GM20000 (cell line): Measurements from ENCODE around the gene CETP.

Source experiments
- DNase-seq: peaks from one replicate; pipeline ENCODE4 v3.0.0; 2012; ENCODE audit warnings: low spot score
- CTCF ChIP-seq: IDR thresholded peaks from 2 replicates; pipeline ENCODE4 v1.5.1; 2012; ENCODE audit warnings: mild to moderate bottlenecking, control low read depth; ENCODE audit errors: extremely low read depth, missing control alignments

The CETP gene

GRCh38 chr16:56953006-56953405 lies 8.7 kb upstream of the CETP start:
- no peak for TF ChIP-seq CTCF
- no peak for DNase-seq

GRCh38 chr16:56956076-56956475 lies 5.7 kb upstream of the CETP start:
- DNase-seq = no peak
- TF ChIP-seq CTCF = no peak

DNA sequence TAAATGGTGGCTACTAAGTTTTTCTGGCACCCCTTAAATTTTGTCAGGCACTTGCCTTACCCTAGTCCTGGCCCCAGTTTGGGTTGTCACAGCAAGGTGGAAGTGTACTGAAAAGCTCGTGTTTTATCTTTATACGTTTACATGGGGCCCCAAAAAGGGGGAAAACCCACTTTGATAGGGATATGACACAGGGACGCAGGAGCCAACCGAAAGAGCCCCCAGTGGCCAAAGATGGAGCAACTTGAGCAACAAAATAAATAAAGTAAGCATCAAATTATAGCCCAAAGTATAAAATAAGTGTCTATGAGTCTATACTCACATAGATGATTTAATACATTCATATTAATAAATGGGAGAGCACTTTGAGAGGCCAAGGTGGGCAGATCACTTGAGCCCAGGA lies 5.0 kb upstream of the CETP start:
- no peak for DNase-seq
- no peak for TF ChIP-seq CTCF

DNA sequence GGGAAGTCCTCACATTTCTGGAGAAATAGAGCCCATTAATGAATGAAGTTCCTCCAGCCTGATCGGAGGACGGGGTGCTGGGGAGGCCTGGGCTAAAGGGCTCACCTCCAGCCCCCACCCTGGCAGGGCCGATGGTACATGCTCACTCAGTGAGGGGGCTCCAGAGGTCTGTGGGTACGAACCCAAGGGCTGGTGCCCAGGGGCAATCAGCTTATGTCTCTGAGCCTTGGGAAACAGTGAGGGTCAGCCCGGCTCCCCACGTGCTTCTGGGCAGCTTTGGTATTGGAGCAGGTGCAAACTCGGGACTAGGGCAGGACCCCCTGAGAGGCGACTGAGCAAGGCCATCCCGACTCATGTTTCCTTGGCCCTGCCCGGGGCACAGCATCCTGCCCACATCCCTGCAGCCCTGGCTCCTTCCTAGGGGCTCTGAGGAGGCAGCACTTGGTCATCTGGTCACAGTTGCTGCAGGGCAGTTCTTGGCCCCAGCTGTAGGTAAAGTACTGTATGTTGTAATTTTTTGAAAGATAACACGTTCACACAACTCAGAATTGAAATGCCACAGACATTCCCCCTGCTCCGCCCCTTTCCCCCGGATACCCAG lies 969 bp upstream of the CETP start:
- no peak for DNase-seq
- no peak for TF ChIP-seq CTCF

DNA sequence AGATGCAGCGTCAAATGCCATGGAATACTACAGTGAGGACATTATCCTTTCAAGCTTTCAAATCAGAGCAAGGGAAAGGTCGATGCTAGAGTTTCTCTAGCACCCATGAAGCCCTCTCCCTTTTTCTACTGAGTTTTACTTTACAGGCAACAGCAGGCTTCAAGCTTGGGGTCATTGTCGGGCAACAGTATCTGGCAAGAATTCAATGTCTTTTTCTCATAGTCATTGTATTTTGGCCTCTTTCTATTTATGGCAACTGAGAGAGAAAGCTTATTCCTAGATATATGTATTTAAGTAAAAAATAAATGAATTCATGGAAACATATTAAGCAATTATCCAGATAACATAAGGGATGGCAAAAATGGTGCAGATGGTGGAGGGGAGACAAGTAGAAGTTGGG lies 364 bp upstream of the CETP start:
- DNase-seq = no peak
- TF ChIP-seq CTCF = no peak

DNA sequence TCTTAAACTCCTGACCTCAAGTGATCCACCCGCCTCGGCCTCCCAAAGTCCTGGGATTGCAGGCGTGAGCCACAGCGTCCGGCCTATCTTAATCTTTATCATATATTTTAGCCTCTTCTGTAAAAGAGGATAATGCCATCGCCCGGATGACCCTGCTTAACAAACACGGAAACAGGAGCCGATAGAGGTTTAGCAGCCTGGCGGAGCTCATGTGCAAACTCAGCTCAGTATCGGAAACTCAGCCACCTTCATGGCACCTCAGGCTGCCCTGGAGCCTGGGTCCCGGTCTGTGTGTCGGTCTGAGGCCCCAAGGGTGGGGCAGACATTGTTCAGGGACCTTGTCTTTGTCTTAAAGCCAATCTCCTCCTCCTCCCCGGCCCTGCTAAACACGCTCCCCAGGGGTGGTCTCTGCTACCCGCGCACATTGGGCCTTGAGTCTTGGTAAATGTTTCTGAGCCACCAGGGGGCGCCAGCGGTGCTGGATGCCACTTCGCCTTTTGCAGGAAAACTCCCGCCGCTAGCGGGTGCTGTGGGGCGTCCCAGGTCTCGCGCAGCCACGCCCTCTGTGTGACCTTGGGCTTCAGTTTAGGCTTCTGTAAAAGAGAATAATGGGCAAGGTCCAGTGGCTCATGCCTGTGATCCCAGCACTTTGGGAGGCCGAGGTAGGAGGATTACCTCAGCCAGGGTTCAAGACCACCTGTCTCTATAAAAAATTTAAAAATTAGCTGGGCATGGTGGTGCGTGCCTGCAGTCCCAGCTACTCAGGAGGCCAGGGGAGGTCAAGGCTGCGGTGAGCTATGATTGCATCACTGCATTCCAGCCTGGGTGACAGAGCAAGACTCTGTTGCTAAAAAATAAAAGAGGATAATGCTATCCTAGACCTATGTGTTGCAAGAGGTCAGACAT lies 2.7 kb downstream of the CETP start:
- peak; percentile 96 for TF ChIP-seq CTCF
- peak; percentile 79 for DNase-seq
